DMS53 treated with DMSO at 0.1 percent for 48 hours (cell line): Measurements from ENCODE around the gene SDK1.
"Not testable (repeated sequence)": the region's sequence is repeated elsewhere in the genome, so short reads cannot be mapped to it uniquely, and the experiment has no call there.

Source experiments
- DNase-seq: peaks from one replicate; lab custom pipeline; 2025; ENCODE audit not compliant: unreplicated experiment; lab: John Stamatoyannopoulos, UW

The SDK1 gene

DNA sequence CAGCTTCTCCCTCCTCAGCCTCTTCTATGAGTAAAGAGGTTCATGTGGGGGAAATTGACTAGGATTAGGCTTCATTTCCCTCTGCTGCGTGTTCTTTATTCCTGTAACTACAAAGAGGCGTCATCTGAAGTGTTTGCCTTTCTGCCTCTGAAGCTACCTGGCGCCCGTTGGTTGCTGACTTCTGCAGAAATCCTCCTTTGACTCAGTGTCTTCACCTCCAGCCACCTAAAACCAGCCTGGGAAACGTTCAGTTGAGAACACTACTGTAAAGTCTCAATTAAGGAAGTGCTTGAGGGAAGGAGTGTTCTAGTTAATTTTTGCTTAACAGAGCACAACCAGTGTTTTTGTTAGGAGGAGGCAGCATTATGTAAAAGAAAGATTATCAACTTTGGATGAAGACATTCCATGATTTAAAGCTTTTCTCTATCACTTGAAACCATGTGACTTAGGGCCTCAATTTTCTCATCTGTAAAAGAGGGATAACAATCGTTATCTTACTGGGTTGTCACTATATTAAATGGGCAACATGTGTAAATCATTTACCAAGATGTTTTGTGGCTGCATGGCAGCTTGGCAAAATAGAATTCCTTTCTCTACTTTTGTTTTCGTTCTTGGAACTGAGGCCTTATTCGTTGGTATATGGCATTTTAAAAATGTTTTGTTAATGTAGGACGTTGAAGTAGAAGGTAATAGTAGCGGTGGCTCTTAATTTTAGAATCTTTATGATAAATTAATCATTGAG lies 642.9 kb downstream of the SDK1 start:
- peak; percentile 63 for DNase-seq

DNA sequence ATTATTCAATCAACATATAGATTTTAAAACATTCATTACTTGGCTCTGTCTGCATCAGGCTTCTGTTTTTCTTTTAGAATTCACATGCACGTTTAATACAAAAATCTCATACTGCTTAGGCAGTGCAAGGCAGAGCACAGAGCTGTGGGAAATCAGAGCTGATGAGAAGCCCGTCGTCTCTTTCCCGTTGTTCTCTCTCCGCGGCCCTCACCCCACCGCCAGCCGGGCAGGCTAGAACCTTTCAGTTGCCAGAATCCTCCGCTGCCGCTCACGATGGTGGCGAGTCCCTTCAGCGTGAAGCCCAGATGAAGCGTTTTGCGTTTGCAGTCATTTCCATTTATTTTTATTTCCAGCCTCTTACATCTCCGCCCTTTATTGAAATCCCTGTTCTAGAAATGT lies 648.2 kb downstream of the SDK1 start:
- DNase-seq: no peak

- DNase-seq: no peak
Measured at GRCh38 chr7:3950249-3950648, 649.2 kb downstream of the SDK1 start.

DNA sequence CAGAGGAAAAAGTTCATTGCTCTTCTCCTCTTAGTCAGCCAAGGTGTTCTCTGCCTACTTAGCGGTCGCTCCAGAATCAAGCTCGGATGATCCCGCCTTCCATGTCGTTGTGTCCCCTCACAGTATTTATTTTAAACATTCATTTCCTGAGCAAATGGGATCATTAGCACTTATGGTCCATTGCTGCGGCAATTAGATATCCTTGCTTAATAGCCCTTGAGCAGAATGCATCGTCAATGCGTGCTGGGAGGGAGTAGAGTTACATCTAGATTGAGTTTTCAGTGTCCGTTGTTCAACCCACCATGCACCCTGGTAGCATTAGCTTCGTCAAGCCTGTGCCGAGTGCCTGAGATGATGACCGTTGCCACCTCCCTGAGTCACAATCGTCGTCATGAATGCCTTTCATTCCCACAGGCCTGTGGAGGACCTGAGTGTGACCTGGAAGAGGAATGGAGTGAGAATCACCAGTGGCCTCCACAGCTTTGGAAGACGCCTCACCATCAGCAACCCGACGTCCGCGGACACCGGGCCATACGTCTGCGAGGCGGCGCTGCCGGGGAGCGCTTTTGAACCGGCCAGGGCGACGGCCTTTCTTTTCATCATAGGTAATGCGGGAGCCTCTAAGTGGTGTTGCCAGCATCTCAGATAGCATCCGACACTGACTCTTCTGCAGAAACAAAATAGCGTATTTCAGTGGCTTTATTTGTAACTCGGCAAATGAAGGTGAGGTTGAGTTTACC lies 650.4 kb downstream of the SDK1 start:
- no peak for DNase-seq

DNA sequence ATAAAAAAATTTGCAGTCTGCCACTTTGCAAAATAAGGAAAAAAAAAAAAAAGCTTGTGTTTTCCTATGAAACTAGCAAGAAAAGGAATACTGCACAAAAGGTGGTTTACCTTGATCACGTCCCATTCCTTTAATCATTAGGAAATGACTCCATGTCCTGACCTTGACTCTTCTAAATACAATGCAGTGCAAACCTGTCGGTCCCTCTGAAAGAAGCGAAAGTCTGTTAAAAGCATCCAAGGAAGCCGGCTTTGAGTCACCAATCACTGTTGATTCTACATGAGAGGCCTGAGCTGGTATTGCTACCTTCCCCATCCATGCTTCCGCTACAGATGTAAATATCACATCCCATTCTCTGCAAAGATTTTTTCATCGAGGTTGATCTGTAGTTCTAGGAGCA lies 652.1 kb downstream of the SDK1 start:
- no peak for DNase-seq

GRCh38 chr7:3953946-3954345 lies 652.9 kb downstream of the SDK1 start:
- no peak for DNase-seq

GRCh38 chr7:3955026-3955425 lies 654.0 kb downstream of the SDK1 start:
- no peak for DNase-seq

GRCh38 chr7:3955751-3956696 lies 655.0 kb downstream of the SDK1 start:
- DNase-seq: peak; percentile 45

GRCh38 chr7:3956949-3957348 lies 655.9 kb downstream of the SDK1 start:
- DNase-seq: no peak

GRCh38 chr7:3957472-3958108 lies 656.5 kb downstream of the SDK1 start:
- DNase-seq: no peak

- no peak for DNase-seq
Measured at GRCh38 chr7:3958109-3958483, 657.0 kb downstream of the SDK1 start.

- DNase-seq: no peak
Measured at GRCh38 chr7:3959364-3959763, 658.3 kb downstream of the SDK1 start.

DNA sequence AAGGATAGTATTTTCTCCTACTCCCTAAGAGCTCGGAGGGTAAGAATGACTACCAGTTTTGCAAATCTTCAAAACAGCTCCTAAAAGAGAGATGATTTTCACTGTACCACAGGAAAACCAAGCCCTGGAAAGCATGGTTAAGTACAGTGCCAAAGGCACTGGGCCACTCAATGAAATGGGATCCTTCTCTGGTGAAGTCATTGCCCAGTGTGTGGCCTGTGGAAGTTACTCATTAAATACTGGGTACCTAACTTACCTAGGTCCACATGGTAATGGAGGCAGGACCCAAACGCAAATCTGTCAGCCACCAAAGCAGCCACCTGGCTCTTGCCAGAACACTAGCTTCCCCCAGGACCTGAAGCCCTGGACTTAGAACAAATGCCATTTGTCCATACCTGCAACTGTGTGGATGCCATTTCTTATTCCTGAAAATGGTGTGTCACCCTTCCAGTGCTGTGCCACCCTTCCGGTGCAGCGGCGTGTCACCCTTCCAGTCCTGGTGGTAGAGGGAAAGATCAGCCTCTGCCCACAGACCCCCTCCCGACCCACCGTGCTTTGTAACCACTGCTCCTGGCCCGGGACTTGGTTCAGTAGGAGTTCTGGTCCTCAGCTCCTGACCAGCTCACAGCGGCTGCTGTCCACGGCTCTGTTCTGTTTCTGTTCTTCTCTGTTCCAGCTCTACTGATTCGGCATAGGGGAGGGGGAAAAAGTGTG lies 659.2 kb downstream of the SDK1 start:
- no peak for DNase-seq

GRCh38 chr7:3960942-3961341 lies 659.9 kb downstream of the SDK1 start:
- no peak for DNase-seq

DNA sequence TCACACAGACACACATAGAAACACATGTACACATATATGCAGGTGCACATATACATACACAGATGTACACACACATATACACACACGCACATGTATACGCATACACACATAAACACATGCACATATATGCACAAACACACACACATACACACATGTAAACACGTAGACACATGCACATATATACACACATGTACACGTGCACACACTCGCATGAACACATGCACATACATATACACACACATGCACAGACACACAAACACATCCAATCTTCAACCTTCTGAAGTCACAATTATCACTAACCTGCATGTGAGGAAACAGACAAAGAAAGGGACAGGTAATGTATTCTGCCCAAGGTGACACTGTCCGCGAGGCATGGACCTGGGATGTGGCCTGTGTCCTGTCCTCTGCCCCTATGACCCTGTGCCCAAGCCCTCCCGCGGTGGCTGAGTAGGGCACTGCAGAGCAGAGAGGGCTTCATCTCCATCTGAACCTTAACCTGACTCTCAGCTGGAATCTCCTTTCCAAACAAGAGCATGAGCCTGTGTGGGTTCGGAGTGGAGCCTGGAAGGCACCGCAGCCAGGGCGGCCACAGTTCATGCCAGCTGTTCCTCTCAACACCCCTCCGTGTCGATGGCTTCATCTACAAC lies 660.9 kb downstream of the SDK1 start:
- no peak for DNase-seq

GRCh38 chr7:3963768-3964167 lies 662.7 kb downstream of the SDK1 start:
- DNase-seq: not testable (repeated sequence)

DNA sequence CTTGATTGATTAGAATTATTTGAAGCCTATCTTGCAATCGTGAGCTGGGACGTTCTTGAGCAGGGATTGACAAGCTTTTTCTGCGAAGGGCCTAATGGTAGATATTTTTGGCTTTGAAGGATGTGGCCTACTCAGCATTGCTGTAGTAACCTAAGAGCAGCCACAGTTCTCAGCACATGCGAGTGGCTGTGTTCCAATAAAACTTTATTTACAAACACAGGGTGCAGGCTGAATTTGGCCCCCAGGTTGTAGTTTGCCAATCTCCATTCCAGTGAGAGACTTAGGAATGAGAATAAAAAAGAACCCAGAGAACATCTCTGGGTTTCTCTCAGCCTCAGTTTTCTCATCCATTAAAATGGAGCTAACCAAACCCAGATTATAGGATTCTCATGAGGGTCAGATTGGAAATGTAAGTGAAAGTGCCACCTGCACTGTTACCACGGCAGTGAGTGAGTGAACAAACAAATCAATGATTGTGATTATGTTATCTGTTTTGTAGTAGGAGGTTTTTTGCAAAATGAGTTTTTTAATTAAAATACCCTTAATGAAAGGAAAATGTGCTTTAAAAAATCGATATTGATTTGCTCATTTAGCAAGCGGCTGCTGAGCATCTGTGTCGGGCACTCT lies 664.0 kb downstream of the SDK1 start:
- DNase-seq: no peak

GRCh38 chr7:3965794-3966395 lies 664.8 kb downstream of the SDK1 start:
- DNase-seq: no peak

GRCh38 chr7:3968234-3968633 lies 667.2 kb downstream of the SDK1 start:
- DNase-seq: no peak
